ENCODE measurements around the gene WDFY2. TPM values are rescaled to one million over a fixed set of nuclear protein-coding genes. Genes with fewer than 3 reads are reported as not detected.

WDFY2 gene
- total RNA-seq, 6 experiments from 2014 or later = 11.4 to 15.7 (median 13.4) TPM

GRCh38 chr13:51767100-51767499 lies 182.8 kb downstream of the WDFY2 start:
- H3K36me3 Mint-ChIP-seq (ENCODE audit: low read depth) = peaks cover 20% of the 10 kb centered on the region
- no peaks in the 10 kb centered on the region for H3K9me3 Mint-ChIP-seq
- H3K4me3 Mint-ChIP-seq = no peak overlapping the region
- H3K27ac Mint-ChIP-seq = no peak overlapping the region
- peaks cover 4% of the 10 kb centered on the region; the same call in 1 of the 2 replicates for H3K27me3 Mint-ChIP-seq (ENCODE audit: insufficient read depth)
- TF ChIP-seq CTCF (IDR thresholded peaks at IDR 0.05) = peak; percentile 48
- DNase-seq = no peak
- peaks cover 35% of the 10 kb centered on the region for H3K4me1 Mint-ChIP-seq (ENCODE audit: low read depth)

- Mint-ChIP-seq H3K36me3 (ENCODE audit: low read depth) (peaks cover 12% of the 10 kb centered on the region; the same call in 1 of the 2 replicates), H3K27me3 (ENCODE audit: insufficient read depth) (peaks cover 7% of the 10 kb centered on the region; the same call in 1 of the 2 replicates), H3K9me3 (no peaks in the 10 kb centered on the region), H3K4me1 (ENCODE audit: low read depth) (peaks cover 22% of the 10 kb centered on the region), H3K4me3 (no peak overlapping the region), H3K27ac (no peak overlapping the region)
- no peak for DNase-seq
- TF ChIP-seq CTCF (IDR thresholded peaks at IDR 0.05) = no peak
These were observed 184.2 kb downstream of the WDFY2 start for GRCh38 chr13:51768378-51768921.

- DNase-seq = no peak
- TF ChIP-seq CTCF (IDR thresholded peaks at IDR 0.05) = no peak
- Mint-ChIP-seq H3K27me3 (ENCODE audit: insufficient read depth) (peaks cover 7% of the 10 kb centered on the region; the same call in 1 of the 2 replicates), H3K4me3 (no peak overlapping the region), H3K27ac (no peak overlapping the region), H3K36me3 (ENCODE audit: low read depth) (peaks cover 12% of the 10 kb centered on the region; the same call in 1 of the 2 replicates), H3K4me1 (ENCODE audit: low read depth) (peaks cover 19% of the 10 kb centered on the region), H3K9me3 (no peaks in the 10 kb centered on the region)
These were observed 184.7 kb downstream of the WDFY2 start for GRCh38 chr13:51768976-51769375.

GRCh38 chr13:51769455-51770127 lies 185.3 kb downstream of the WDFY2 start:
- H3K9me3 Mint-ChIP-seq = no peaks in the 10 kb centered on the region
- no peak overlapping the region for H3K27ac Mint-ChIP-seq
- no peak overlapping the region for H3K4me3 Mint-ChIP-seq
- peaks cover 7% of the 10 kb centered on the region; the same call in 1 of the 2 replicates for H3K27me3 Mint-ChIP-seq (ENCODE audit: insufficient read depth)
- no peak for DNase-seq
- peaks cover 12% of the 10 kb centered on the region; the same call in 1 of the 2 replicates for H3K36me3 Mint-ChIP-seq (ENCODE audit: low read depth)
- H3K4me1 Mint-ChIP-seq (ENCODE audit: low read depth) = peaks cover 12% of the 10 kb centered on the region
- TF ChIP-seq CTCF (IDR thresholded peaks at IDR 0.05) = no peak

- Mint-ChIP-seq H3K9me3 (no peaks in the 10 kb centered on the region), H3K4me3 (no peak overlapping the region), H3K27ac (no peak overlapping the region), H3K36me3 (ENCODE audit: low read depth) (peaks cover 12% of the 10 kb centered on the region; the same call in 1 of the 2 replicates), H3K4me1 (ENCODE audit: low read depth) (peaks cover 7% of the 10 kb centered on the region), H3K27me3 (ENCODE audit: insufficient read depth) (peaks cover 7% of the 10 kb centered on the region; the same call in 1 of the 2 replicates)
- DNase-seq = no peak
- TF ChIP-seq CTCF (IDR thresholded peaks at IDR 0.05) = no peak
These were observed 185.9 kb downstream of the WDFY2 start for GRCh38 chr13:51770160-51770559.
